ENCODE data around the gene CRY2. TPM values are rescaled to one million over a fixed set of nuclear protein-coding genes. Genes with fewer than 3 reads are reported as not detected.

The CRY2 gene
- total RNA-seq, 2 experiments from 2014 or later = 22.5 to 23.3 TPM

DNA sequence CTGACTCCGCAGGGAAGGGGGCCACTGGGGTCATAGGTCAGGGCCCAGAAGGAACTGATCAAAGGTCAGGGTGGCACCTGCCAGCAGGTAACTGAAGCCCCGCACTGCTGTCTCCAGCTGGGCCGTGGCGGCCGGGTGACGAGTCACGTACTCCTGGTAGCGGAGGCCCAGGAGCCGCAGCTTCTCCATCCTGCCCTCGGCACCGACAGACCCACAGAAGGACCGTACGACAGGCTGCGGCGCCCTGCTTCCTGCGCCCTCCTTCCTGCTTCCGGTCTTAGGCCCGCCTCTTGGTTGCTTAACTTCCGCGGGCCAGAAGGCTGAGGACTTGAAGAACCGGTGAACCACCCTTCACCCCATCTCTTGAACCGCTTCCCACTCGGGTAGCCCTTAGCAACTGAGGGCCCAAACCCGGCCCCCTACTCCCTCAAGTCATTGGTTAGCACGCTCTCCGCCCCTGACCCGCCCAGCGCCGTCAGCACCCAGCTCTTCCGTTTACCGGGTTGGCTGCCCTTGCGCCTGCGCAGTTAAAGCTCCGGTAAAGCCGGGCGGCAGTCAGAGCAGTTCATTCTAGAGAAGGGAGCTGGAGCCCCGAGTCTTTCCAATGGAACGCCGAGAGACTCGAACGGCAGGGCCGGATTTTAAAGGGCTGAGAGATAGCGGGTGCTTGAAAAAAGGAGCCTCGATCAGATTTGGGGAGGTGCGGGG lies 70.5 kb downstream of the CRY2 start, which contains the start of gene PEX16:
TSS of gene PEX16 (minus strand) at position 255 of the 708 bp plus-strand sequence. CDS start at position 189, 66 bp downstream.
- Mint-ChIP-seq H3K27ac (peak within 1 kb of the TSS; percentile 94), H3K27me3 (peaks cover 6% of the 10 kb centered on the region), H3K4me1 (peaks cover 39% of the 10 kb centered on the region), H3K9me3 (ENCODE audit: low read depth) (no peaks in the 10 kb centered on the region), H3K4me3 (peak within 1 kb of the TSS; percentile 92), H3K36me3 (peaks cover 8% of the 10 kb centered on the region)
- CTCF ChIA-PET = interaction anchor here (0.9 to 1.7 kb wide), 8 partner anchors 10 to 390 kb away, joined by 3 to 11 read pairs (median 3); no protein-coding TSS in a partner anchor
- ATAC-seq (peak; percentile 91), DNase-seq (peak; percentile 98)

DNA sequence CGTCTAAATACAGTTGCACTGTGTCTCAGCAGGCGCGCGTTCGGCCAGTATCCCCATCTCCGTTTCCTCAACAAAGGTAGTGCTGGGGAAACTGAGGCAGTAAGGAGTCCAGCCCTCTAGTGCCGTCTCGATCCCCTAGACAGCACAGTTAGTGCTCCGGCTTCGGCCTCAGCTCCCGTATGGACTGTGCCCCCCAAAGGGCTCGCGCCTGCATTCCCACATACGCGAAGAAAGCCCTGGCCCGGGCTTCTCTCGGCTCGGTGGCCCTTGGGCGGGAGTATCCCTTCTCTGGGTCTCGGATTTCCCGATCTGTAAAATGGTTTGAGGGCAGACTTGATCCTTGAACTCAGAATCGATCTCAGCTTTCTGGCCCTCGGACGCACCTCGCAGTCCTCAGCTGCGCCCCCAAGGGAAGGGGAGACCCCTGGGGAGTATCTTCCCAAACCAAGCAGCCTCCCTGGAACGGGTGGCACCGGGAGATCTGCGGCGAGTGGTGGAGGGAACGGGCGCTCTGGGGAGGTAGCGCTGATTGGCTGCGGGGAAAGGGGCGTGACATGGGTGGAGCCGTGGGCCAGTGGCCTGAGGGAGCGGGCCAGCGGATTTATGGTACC lies 71.2 kb downstream of the CRY2 start:
- peak overlapping the region; percentile 94 for H3K27ac Mint-ChIP-seq
- ATAC-seq = peak; percentile 38
- H3K4me3 Mint-ChIP-seq = peak overlapping the region; percentile 92
- peaks cover 9% of the 10 kb centered on the region for H3K27me3 Mint-ChIP-seq
- H3K4me1 Mint-ChIP-seq = peaks cover 39% of the 10 kb centered on the region
- DNase-seq = peak; percentile 84
- H3K36me3 Mint-ChIP-seq = peaks cover 8% of the 10 kb centered on the region
- H3K9me3 Mint-ChIP-seq (ENCODE audit: low read depth) = no peaks in the 10 kb centered on the region
- CTCF ChIA-PET = interaction anchor here (0.9 to 1.7 kb wide), 7 partner anchors 9 to 390 kb away, joined by 3 to 11 read pairs (median 3); no protein-coding TSS in a partner anchor

DNA sequence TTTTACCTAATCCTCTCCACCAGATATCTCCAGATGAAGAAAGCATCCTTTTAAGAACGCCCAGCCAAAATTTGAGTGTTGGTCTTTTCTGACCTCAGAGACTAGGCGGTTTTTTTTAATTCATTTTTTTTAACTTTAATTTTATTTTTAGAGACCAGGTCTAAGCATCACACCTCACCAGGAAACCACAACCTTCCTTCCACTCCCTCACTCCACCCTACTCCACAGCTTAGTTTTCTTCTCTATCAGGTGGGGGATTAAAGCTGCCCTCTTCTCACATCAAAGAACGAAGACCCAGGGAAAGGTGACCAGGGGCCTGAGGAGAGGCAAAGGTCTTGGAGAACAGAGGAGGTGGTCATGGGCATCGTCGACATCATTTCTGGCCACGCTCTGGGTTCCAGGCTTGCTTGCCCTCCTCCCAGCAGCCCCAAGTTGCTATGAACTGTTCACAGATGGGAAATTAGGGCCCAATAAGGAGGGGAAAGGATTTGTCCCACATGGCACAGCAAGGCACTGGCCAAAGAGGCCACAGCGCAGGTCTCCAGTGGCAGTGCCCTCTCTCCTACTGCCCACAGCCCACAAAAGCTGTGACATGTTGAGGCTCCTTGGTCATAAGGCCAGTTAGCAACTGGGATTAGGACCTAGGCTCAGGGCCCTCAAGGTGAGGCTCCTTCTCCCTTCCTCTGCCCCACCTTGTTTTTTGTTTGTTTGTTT lies 71.8 kb downstream of the CRY2 start:
- DNase-seq (no peak), ATAC-seq (no peak)
- peaks cover 6% of the 10 kb centered on the region for H3K36me3 Mint-ChIP-seq
- H3K9me3 Mint-ChIP-seq (ENCODE audit: low read depth) = no peaks in the 10 kb centered on the region
- H3K27me3 Mint-ChIP-seq = peaks cover 14% of the 10 kb centered on the region
- H3K4me1 Mint-ChIP-seq = peaks cover 36% of the 10 kb centered on the region
- H3K27ac Mint-ChIP-seq = peak overlapping the region; percentile 94
- CTCF ChIA-PET = interaction anchor here (0.6 to 1.7 kb wide), 6 partner anchors 10 to 831 kb away, joined by 3 to 11 read pairs (median 3); no protein-coding TSS in a partner anchor
- H3K4me3 Mint-ChIP-seq = peak overlapping the region; percentile 92

DNA sequence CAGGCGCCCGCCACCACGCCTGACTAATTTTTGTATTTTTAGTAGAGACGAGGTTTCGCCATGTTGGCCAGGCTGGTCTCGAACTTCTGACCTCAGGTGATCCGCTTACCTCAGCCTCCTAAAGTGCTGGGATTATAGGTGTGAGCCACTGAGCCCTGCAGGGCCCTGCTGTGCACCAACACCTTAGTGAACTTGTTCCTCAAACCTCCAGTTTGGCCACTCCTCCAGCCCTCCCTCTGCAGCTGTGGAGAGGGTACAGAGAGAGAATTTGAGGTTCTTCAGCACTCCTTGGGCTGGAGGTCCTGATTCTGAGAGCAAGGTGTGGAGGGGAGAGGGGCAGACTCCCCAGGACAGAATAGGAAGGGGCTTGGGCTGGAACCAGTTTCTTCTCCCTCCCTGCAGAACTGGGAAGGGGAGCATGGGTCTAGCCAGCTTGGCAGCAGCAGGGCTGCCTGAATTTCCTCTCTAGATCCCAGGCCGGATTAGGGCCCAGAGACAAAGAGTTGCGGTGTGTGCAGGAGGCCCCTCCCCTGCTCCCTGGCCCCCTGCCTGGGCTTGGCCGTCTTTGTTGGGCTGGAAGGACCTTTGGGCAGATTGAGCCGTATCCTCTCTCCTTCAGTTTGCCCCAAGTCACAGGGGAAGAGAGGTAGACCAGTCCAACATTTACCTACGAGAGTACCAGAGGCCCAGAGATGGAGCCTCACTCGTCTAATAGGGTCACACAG lies 72.7 kb downstream of the CRY2 start:
- peaks cover 3% of the 10 kb centered on the region for H3K36me3 Mint-ChIP-seq
- no peaks in the 10 kb centered on the region for H3K9me3 Mint-ChIP-seq (ENCODE audit: low read depth)
- CTCF ChIA-PET = interaction anchor here (0.6 to 1.3 kb wide), 2 partner anchors 110 to 830 kb away, joined by 3 read pairs; no protein-coding TSS in a partner anchor
- H3K27ac Mint-ChIP-seq = peak overlapping the region; percentile 94
- ATAC-seq = no peak
- peaks cover 34% of the 10 kb centered on the region for H3K4me1 Mint-ChIP-seq
- no peak overlapping the region for H3K4me3 Mint-ChIP-seq
- DNase-seq = no peak
- peaks cover 19% of the 10 kb centered on the region for H3K27me3 Mint-ChIP-seq

DNA sequence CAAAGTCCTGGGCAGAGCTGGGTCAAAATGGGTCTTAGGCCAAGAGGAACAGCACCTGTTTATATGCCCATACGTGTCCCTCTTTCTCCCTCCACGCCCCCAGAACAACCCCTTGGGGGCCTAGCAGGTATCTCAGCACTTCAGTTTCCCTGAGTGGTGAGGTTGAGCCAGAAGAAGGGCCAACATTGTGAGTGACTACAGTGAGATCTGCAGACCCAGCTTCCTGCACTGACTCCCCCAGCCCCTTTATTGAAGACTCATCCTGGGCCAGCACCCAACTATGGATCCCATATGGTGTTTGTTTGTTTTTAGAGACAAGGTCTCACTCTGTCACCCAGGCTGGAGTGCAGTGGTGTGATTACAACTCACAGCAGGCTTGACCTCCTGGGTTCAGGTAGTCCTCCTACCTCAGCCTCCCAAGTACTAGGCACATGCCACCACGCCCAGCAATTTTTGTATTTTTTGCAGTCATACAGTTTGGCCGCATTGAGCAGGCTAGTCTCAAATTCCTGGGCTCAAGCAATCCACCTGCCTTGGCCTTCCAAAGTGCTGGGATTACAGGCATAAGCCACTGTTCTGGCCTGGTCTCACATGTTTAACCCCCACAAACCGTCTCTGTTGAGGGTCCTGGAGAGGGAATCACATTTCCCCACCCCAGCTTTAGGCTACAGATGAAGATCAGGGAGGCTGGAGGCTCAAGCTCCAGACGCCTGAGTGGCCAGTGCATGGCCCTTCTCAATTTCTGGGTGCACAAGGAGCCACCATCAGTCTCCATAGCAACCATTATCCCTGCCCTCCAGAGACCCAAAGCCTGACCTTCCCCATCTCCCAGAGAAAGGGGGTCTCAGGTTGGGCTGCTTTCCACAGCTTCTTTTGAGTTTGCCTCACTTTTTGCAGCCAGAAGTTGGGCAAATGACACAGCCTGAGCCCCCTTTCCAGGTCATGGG lies 73.5 kb downstream of the CRY2 start:
- Mint-ChIP-seq H3K9me3 (ENCODE audit: low read depth) (no peaks in the 10 kb centered on the region), H3K27me3 (peaks cover 19% of the 10 kb centered on the region), H3K4me1 (peaks cover 28% of the 10 kb centered on the region), H3K27ac (no peak overlapping the region), H3K4me3 (no peak overlapping the region), H3K36me3 (peaks cover 1% of the 10 kb centered on the region)
- no peak for ATAC-seq
- CTCF ChIA-PET = interaction anchor here (1.3 kb wide), 1 partner anchor 111 kb away, joined by 3 read pairs; no protein-coding TSS in a partner anchor
- no peak for DNase-seq

DNA sequence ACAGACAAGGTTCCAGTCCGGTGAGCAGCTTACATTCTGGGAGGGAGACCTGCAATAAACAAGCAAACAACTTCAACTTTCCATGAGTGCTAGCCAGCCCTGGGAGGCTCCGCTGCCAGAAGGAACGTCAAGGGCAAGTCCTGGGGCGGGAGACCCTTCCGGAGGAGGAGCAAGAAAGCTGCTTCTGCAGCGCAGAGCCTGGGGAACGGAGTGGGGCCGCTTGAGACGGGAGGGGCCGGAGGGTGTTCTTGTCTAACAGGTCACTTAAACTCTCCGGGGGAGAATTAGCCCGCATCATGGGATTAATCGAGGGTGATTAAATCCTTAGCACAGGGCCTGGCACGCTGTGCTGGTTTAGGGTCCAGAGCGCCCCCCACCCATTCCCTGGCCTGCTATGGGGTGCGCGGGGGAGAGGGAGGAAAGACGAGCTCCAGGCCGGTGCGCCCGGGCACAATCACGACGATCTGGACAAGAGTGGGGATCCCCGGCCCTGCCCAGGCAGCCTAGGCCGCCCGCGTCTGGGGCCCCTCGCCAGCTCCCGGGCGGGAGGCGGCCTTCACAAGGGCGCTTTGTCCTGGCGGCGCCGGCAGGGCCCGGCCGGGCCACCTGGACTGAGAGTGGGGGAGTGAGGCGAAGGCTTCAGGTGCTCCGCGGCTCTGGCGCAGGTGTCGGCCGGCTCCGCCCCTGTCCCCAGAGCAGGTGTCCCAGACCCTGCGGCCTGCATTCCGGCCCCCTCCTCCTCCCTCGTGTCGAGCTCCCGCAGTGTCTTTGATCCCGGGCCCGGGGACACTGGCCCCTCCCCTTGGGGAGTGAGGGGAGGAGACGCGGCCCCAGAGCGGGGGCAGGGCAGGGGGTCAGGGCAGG lies 74.5 kb downstream of the CRY2 start:
- peaks cover 19% of the 10 kb centered on the region for H3K27me3 Mint-ChIP-seq
- H3K4me3 Mint-ChIP-seq = no peak overlapping the region
- DNase-seq = no peak
- CTCF ChIA-PET = no interaction called here
- no peaks in the 10 kb centered on the region for H3K9me3 Mint-ChIP-seq (ENCODE audit: low read depth)
- H3K4me1 Mint-ChIP-seq = peaks cover 19% of the 10 kb centered on the region
- H3K27ac Mint-ChIP-seq = no peak overlapping the region
- no peaks in the 10 kb centered on the region for H3K36me3 Mint-ChIP-seq
- ATAC-seq = no peak

DNA sequence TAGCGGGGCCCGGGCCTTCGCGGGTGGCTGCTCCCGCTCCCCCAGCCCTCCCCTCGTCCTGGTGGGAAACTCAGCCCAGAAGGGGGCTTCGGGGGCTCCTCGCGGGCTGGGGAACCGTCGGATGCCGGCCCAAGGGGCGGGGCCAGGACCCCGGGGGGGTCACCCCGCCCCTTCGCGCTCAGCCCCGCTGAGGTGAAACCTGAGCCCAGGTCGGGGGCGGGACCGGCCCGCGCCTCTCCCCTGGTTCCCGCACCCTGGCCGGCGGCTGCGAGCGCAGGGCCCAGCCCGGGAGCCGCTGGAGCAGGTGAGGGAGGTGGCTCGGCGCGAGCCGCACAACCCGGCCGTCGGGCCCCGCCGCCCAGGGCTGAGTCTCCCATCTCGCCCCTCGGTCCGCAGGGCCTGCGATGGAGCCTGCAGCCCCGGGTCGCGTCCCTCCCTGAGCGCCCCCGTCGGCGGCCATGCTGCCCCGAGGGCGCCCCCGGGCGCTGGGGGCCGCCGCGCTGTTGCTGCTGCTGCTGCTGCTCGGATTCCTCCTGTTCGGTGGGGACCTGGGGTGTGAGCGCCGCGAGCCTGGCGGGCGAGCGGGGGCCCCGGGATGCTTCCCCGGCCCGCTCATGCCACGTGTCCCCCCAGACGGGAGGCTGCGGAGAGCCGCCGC lies 75.3 kb downstream of the CRY2 start, which contains the start of gene LARGE2:
TSS of gene LARGE2 (plus strand) at position 232 of the 658 bp plus-strand sequence. CDS start at position 459, 227 bp downstream.
- peak within 1 kb of the TSS; percentile 42 for H3K4me3 Mint-ChIP-seq
- H3K36me3 Mint-ChIP-seq = no peaks in the 10 kb centered on the region
- no peaks in the 10 kb centered on the region for H3K9me3 Mint-ChIP-seq (ENCODE audit: low read depth)
- ATAC-seq (no peak), DNase-seq (no peak)
- CTCF ChIA-PET = no interaction called here
- H3K27me3 Mint-ChIP-seq = peaks cover 19% of the 10 kb centered on the region
- peaks cover 22% of the 10 kb centered on the region for H3K4me1 Mint-ChIP-seq
- H3K27ac Mint-ChIP-seq = no peak within 1 kb of the TSS

DNA sequence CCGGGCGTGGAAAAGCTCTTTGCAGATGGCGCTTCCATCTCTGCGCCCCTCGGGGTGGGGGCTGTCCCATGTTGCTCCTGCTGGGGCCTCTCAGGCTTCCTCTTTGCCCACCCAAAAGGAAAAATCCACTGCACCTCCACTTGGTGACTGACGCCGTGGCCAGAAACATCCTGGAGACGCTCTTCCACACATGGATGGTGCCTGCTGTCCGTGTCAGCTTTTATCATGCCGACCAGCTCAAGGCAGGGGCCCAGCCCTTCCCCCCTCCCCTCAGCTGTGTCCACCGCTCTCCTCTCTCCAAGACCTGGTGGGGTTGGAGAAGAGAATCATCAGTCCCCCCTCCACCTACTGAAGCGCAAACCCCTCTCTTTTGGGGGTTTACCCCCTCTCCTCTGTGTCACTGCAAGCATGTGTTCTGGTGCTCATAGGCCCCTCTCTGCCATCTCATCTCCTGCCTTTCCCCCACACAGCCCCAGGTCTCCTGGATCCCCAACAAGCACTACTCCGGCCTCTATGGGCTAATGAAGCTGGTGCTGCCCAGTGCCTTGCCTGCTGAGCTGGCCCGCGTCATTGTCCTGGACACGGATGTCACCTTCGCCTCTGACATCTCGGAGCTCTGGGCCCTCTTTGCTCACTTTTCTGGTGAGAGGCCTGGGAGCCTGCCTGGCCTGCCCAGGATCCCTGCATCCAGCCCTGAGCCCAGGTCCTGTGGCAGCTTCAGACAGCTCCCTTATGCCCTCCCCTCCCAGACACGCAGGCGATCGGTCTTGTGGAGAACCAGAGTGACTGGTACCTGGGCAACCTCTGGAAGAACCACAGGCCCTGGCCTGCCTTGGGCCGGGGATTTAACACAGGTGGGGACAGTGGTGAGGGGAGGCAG lies 77.0 kb downstream of the CRY2 start:
- Mint-ChIP-seq H3K4me1 (peaks cover 23% of the 10 kb centered on the region), H3K4me3 (no peak overlapping the region), H3K27ac (no peak overlapping the region), H3K36me3 (no peaks in the 10 kb centered on the region), H3K9me3 (ENCODE audit: low read depth) (no peaks in the 10 kb centered on the region), H3K27me3 (peaks cover 19% of the 10 kb centered on the region)
- CTCF ChIA-PET = interaction anchor here (0.8 to 1.5 kb wide), 2 partner anchors 26 to 153 kb away, joined by 3 read pairs; no protein-coding TSS in a partner anchor
- DNase-seq (no peak), ATAC-seq (no peak)

DNA sequence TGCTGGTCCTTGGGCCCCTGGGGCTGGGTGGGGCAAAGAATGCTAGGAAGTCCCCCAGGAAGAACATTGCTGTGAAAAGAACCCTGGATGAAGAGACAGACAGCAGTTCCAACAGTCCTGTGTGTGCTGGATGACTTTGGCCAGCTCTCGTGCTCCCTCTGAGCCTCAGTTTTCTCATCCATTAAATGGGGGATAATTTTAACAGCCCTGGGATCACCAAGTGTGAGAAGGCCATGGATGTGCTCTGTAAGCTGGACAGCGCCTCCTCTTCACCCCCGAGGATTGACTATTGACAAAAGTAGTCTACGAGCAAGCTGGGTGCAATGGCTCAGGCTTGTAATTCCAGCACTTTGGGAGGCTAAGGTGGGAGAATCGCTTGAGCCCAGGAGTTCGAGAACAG lies 77.7 kb downstream of the CRY2 start:
- ATAC-seq (no peak), DNase-seq (no peak)
- CTCF ChIA-PET = no interaction called here
- Mint-ChIP-seq H3K27me3 (peaks cover 19% of the 10 kb centered on the region), H3K9me3 (ENCODE audit: low read depth) (no peaks in the 10 kb centered on the region), H3K4me1 (peaks cover 23% of the 10 kb centered on the region), H3K4me3 (no peak overlapping the region), H3K36me3 (no peaks in the 10 kb centered on the region), H3K27ac (no peak overlapping the region)

DNA sequence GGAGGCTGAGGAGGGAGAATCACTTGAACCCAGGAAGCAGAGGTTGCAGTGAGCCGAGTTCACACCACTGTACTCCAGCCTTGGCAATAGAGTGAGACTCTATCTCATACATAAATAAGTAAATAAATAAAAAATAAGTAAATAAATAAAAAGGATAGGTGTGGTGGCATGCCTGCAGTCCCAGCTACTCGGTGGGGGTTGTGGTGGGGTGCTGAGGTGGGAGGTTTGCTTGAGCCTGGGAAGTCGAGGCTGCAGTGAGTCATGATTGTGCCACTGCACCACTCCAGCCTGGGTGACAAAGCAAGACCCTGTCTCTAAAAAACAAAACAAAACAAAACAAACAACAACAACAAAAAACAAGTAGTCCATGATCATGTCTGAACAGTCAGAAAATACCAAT lies 78.3 kb downstream of the CRY2 start:
- H3K36me3 Mint-ChIP-seq = no peaks in the 10 kb centered on the region
- no peaks in the 10 kb centered on the region for H3K9me3 Mint-ChIP-seq (ENCODE audit: low read depth)
- no peak overlapping the region for H3K27ac Mint-ChIP-seq
- DNase-seq (no peak), ATAC-seq (no peak)
- peaks cover 19% of the 10 kb centered on the region for H3K27me3 Mint-ChIP-seq
- CTCF ChIA-PET = interaction anchor here (1.1 kb wide), 1 partner anchor 39 kb away, joined by 3 read pairs; no protein-coding TSS in a partner anchor
- peaks cover 29% of the 10 kb centered on the region for H3K4me1 Mint-ChIP-seq
- no peak overlapping the region for H3K4me3 Mint-ChIP-seq

Data from activated CD8-positive, alpha-beta memory T cell treated with anti-CD3 and anti-CD28 coated beads, Interleukin-2, amount 10 ng/mL, durations not matched to agents 7 days and 5 days (primary cell).